ENCODE data around the gene CDH23. TPM values are rescaled to one million over a fixed set of nuclear protein-coding genes. Genes with fewer than 3 reads are reported as not detected.
A peak's percentile ranks its signal among the peaks of the same experiment; 100 is the strongest.

CDH23 gene
- total RNA-seq, 1 experiment from 2014 or later = 0.14 TPM

GRCh38 chr10:71687077-71687476 lies 290.4 kb downstream of the CDH23 start:
- no peak for DNase-seq (ENCODE audit: low spot score)

GRCh38 chr10:71687480-71687879 lies 290.8 kb downstream of the CDH23 start:
- DNase-seq (ENCODE audit: low spot score) = no peak

GRCh38 chr10:71688256-71688655 lies 291.5 kb downstream of the CDH23 start:
- DNase-seq (ENCODE audit: low spot score) = no peak

- no peak for DNase-seq (ENCODE audit: low spot score)
Observed at GRCh38 chr10:71690094-71690720, 293.5 kb downstream of the CDH23 start.

- DNase-seq (ENCODE audit: low spot score) = no peak
Observed at GRCh38 chr10:71691405-71691804, 294.7 kb downstream of the CDH23 start.

- DNase-seq (ENCODE audit: low spot score) = no peak
Observed at GRCh38 chr10:71692598-71693306, 296.0 kb downstream of the CDH23 start.

- DNase-seq (ENCODE audit: low spot score) = peak; percentile 36
Observed at GRCh38 chr10:71693377-71693776, 296.7 kb downstream of the CDH23 start.

- no peak for DNase-seq (ENCODE audit: low spot score)
Observed at GRCh38 chr10:71694039-71694501, 297.4 kb downstream of the CDH23 start.

GRCh38 chr10:71694567-71694968 lies 297.8 kb downstream of the CDH23 start:
- no peak for DNase-seq (ENCODE audit: low spot score)

- DNase-seq (ENCODE audit: low spot score) = no peak
Observed at GRCh38 chr10:71695502-71696476, 299.1 kb downstream of the CDH23 start.

- DNase-seq (ENCODE audit: low spot score) = peak; percentile 49
Observed at GRCh38 chr10:71696628-71697326, 300.1 kb downstream of the CDH23 start.

- no peak for DNase-seq (ENCODE audit: low spot score)
Observed at GRCh38 chr10:71697938-71698709, 301.4 kb downstream of the CDH23 start.

GRCh38 chr10:71698737-71699136 lies 302.0 kb downstream of the CDH23 start:
- DNase-seq (ENCODE audit: low spot score) = no peak

- no peak for DNase-seq (ENCODE audit: low spot score)
Observed at GRCh38 chr10:71700731-71701368, 304.1 kb downstream of the CDH23 start.

- no peak for DNase-seq (ENCODE audit: low spot score)
Observed at GRCh38 chr10:71701496-71702132, 304.9 kb downstream of the CDH23 start.

GRCh38 chr10:71703577-71703976 lies 306.9 kb downstream of the CDH23 start:
- no peak for DNase-seq (ENCODE audit: low spot score)

GRCh38 chr10:71704816-71705215 lies 308.1 kb downstream of the CDH23 start:
- no peak for DNase-seq (ENCODE audit: low spot score)

GRCh38 chr10:71705582-71705981 lies 308.9 kb downstream of the CDH23 start:
- DNase-seq (ENCODE audit: low spot score) = no peak

GRCh38 chr10:71706216-71707121 lies 309.7 kb downstream of the CDH23 start:
- DNase-seq (ENCODE audit: low spot score) = no peak

Data from A172 (cell line).